Mucosa of rectum (tissue), 2 donors: ENCODE measurements around the gene SURF1.

Experiments used
- H3K27ac ChIP-seq, 2 donors: one replicate each; pipeline ENCODE4 v1.7.0; 2013; ENCODE audit warnings: inconsistent platforms in 2 of 2, low read depth in 2 of 2, low read length in 2 of 2
- H3K27me3 ChIP-seq, 2 donors: one replicate each; pipeline ENCODE4 v1.7.0; 2013; ENCODE audit warnings: low read length in 2 of 2; ENCODE audit not compliant: control insufficient read depth in 2 of 2, insufficient read depth in 2 of 2
- H3K36me3 ChIP-seq, 2 donors: one replicate each; pipeline ENCODE4 v1.7.0; 2013; ENCODE audit warnings: low read length in 2 of 2; ENCODE audit not compliant: control insufficient read depth in 2 of 2, insufficient read depth in 2 of 2
- H3K4me1 ChIP-seq, 2 donors: one replicate each; pipeline ENCODE4 v1.7.0; 2013; ENCODE audit warnings: low read length in 2 of 2, mild to moderate bottlenecking in 1 of 2; ENCODE audit not compliant: control insufficient read depth in 2 of 2, insufficient read depth in 2 of 2
- H3K4me3 ChIP-seq, 2 donors: one replicate each; pipeline ENCODE4 v1.7.0; 2013; ENCODE audit warnings: low read length in 2 of 2
- H3K9ac ChIP-seq, 2 donors: one replicate each; pipeline ENCODE4 v1.7.0; 2013; ENCODE audit warnings: low read length in 2 of 2, low read depth in 1 of 2, mild to moderate bottlenecking in 1 of 2
- H3K9me3 ChIP-seq, 2 donors: one replicate each; pipeline ENCODE4 v1.7.0; 2013; ENCODE audit warnings: low read length in 2 of 2; ENCODE audit not compliant: control insufficient read depth in 2 of 2
- donor health status: healthy.
- donor health status: Normal muscosa, but diverticular disease.

Gene SURF1

GRCh38 chr9:133366435-133366834 lies 10.1 kb upstream of the SURF1 start:
- no peaks in the 10 kb centered on the region for H3K9me3 ChIP-seq
- H3K27ac ChIP-seq: no peak overlapping the region
- peaks cover 31 to 36% of the 10 kb centered on the region in 2 donors for H3K4me1 ChIP-seq
- no peak overlapping the region for H3K9ac ChIP-seq
- peaks cover 66 to 80% of the 10 kb centered on the region in 2 donors for H3K36me3 ChIP-seq
- H3K4me3 ChIP-seq: no peak overlapping the region
- no peaks in the 10 kb centered on the region for H3K27me3 ChIP-seq

- Histone ChIP-seq H3K9me3 (no peaks in the 10 kb centered on the region), H3K9ac (no peak overlapping the region), H3K4me3 (no peak overlapping the region), H3K27me3 (no peaks in the 10 kb centered on the region), H3K4me1 (peaks cover 8% of the 10 kb centered on the region in 2 donors), H3K36me3 (peaks cover 75 to 76% of the 10 kb centered on the region in 2 donors), H3K27ac (no peak overlapping the region)
Observed at GRCh38 chr9:133362359-133363044, 6.2 kb upstream of the SURF1 start.

- no peak overlapping the region for H3K9ac ChIP-seq
- H3K4me1 ChIP-seq: peaks cover 11 to 15% of the 10 kb centered on the region in 2 donors
- no peak overlapping the region for H3K27ac ChIP-seq
- no peak overlapping the region for H3K4me3 ChIP-seq
- no peaks in the 10 kb centered on the region for H3K9me3 ChIP-seq
- H3K36me3 ChIP-seq: peaks cover 66 to 67% of the 10 kb centered on the region in 2 donors
- H3K27me3 ChIP-seq: no peaks in the 10 kb centered on the region
Observed at GRCh38 chr9:133361507-133362092, 5.3 kb upstream of the SURF1 start.

GRCh38 chr9:133360400-133361393 lies 4.4 kb upstream of the SURF1 start:
- no peak overlapping the region for H3K9ac ChIP-seq
- H3K27ac ChIP-seq: no peak overlapping the region
- no peaks in the 10 kb centered on the region for H3K27me3 ChIP-seq
- H3K36me3 ChIP-seq: peaks cover 57 to 58% of the 10 kb centered on the region in 2 donors
- no peak overlapping the region for H3K4me3 ChIP-seq
- no peaks in the 10 kb centered on the region for H3K9me3 ChIP-seq
- peaks cover 14 to 17% of the 10 kb centered on the region in 2 donors for H3K4me1 ChIP-seq

- peaks cover 47 to 49% of the 10 kb centered on the region in 2 donors for H3K36me3 ChIP-seq
- no peak overlapping the region for H3K9ac ChIP-seq
- H3K9me3 ChIP-seq: no peaks in the 10 kb centered on the region
- no peak overlapping the region for H3K27ac ChIP-seq
- no peak overlapping the region for H3K4me3 ChIP-seq
- H3K27me3 ChIP-seq: no peaks in the 10 kb centered on the region
- H3K4me1 ChIP-seq: peaks cover 20 to 25% of the 10 kb centered on the region in 2 donors
Observed at GRCh38 chr9:133359399-133360175, 3.3 kb upstream of the SURF1 start.

DNA sequence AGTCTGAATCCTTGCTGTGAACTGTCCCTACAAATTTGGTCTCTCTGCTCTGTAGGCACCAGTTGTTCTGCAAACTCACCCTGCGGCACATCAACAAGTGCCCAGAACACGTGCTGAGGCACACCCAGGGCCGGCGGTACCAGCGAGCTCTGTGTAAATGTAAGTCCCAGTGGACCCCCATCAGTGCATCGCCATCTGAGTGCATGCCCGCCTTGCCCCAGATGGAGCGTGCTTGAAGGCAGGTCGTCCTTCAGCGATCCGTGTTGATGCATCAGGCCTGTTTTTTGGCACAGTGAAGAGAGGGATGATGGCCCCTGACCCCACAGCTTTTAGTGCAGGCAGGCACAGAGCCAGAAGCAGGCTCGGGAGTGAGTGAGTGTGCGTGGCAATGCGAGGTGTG lies 1.4 kb upstream of the SURF1 start:
- Histone ChIP-seq H3K36me3 (peaks cover 37 to 45% of the 10 kb centered on the region in 2 donors), H3K9me3 (no peaks in the 10 kb centered on the region), H3K27ac (no peak overlapping the region), H3K9ac (no peak overlapping the region), H3K4me3 (peak overlapping the region in 1 of 2 donors; percentile 68), H3K4me1 (peaks cover 20 to 25% of the 10 kb centered on the region in 2 donors), H3K27me3 (no peaks in the 10 kb centered on the region)

GRCh38 chr9:133355881-133356357 lies 368 bp downstream of the SURF1 start:
- Histone ChIP-seq H3K4me1 (peaks cover 20 to 25% of the 10 kb centered on the region in 2 donors), H3K9me3 (no peaks in the 10 kb centered on the region), H3K4me3 (peak overlapping the region; percentile 79 to 88), H3K27me3 (no peaks in the 10 kb centered on the region), H3K9ac (peak overlapping the region; percentile 67 to 83), H3K36me3 (peaks cover 38 to 44% of the 10 kb centered on the region in 2 donors), H3K27ac (peak overlapping the region; percentile 7 to 23)

GRCh38 chr9:133354766-133355165 lies 1.5 kb downstream of the SURF1 start:
- H3K27me3 ChIP-seq: no peaks in the 10 kb centered on the region
- H3K4me1 ChIP-seq: peaks cover 20 to 25% of the 10 kb centered on the region in 2 donors
- no peak overlapping the region for H3K27ac ChIP-seq
- H3K36me3 ChIP-seq: peaks cover 39 to 47% of the 10 kb centered on the region in 2 donors
- no peak overlapping the region for H3K9ac ChIP-seq
- H3K9me3 ChIP-seq: no peaks in the 10 kb centered on the region
- no peak overlapping the region for H3K4me3 ChIP-seq

- Histone ChIP-seq H3K27me3 (no peaks in the 10 kb centered on the region), H3K4me1 (peaks cover 30 to 32% of the 10 kb centered on the region in 2 donors), H3K9ac (no peak overlapping the region), H3K4me3 (no peak overlapping the region), H3K27ac (no peak overlapping the region), H3K9me3 (no peaks in the 10 kb centered on the region), H3K36me3 (peaks cover 45 to 52% of the 10 kb centered on the region in 2 donors)
Observed at GRCh38 chr9:133353548-133353947, 2.7 kb downstream of the SURF1 start.
